SK-N-MC (cell line): ENCODE data around the gene RLF.
"Not testable (repeated sequence)": the region's sequence is repeated elsewhere in the genome, so short reads cannot be mapped to it uniquely, and the experiment has no call there.

Source experiments
- DNase-seq: peaks from one replicate; pipeline ENCODE4 v3.0.0-alpha.2; 2011; ENCODE audit warnings: low read depth, low spot score
- H3K27ac ChIP-seq: fragments of 200-600 bp; sonication (generic); 2 replicates; pipeline ENCODE4 v1.5.1; 2016; ENCODE audit warnings: mixed run types
- H3K36me3 ChIP-seq: fragments of 200-600 bp; sonication (generic); 2 replicates; pipeline ENCODE4 v1.6.1; 2017; ENCODE audit warnings: antibody characterized with exemption, low read length, mixed read lengths; ENCODE audit not compliant: insufficient read depth
- H3K4me3 ChIP-seq: fragments of 200-600 bp; sonication (generic); 2 replicates; pipeline ENCODE4 v1.5.1; 2016
- H3K9ac ChIP-seq: fragments of 200-600 bp; sonication (generic); 2 replicates; pipeline ENCODE4 v1.8.0; 2017; ENCODE audit warnings: mixed run types, mixed read lengths; ENCODE audit not compliant: insufficient read length
- H3K9me3 ChIP-seq: fragments of 200-600 bp; sonication (generic); 2 replicates; pipeline ENCODE4 v1.6.1; 2017; ENCODE audit warnings: low read depth, mild to moderate bottlenecking, antibody characterized with exemption, low read length, moderate library complexity, mixed read lengths
- EZH2 ChIP-seq: fragments of 200-600 bp; sonication (generic); IDR thresholded peaks from one replicate; pipeline ENCODE4 v1.6.1; 2017; ENCODE audit warnings: antibody characterized with exemption
- FOXP2 ChIP-seq: optimal IDR thresholded peaks from 2 replicates; pipeline ENCODE3; 2011; ENCODE audit warnings: mild to moderate bottlenecking, moderate library complexity; ENCODE audit not compliant: insufficient read depth; ENCODE audit errors: extremely low read length, control extremely low read depth
- POLR2AphosphoS5 ChIP-seq: IDR thresholded peaks from 2 replicates; pipeline ENCODE4 v1.6.1; 2012; ENCODE audit warnings: mild to moderate bottlenecking, low read depth, low read length, borderline replicate concordance

RLF gene

DNA sequence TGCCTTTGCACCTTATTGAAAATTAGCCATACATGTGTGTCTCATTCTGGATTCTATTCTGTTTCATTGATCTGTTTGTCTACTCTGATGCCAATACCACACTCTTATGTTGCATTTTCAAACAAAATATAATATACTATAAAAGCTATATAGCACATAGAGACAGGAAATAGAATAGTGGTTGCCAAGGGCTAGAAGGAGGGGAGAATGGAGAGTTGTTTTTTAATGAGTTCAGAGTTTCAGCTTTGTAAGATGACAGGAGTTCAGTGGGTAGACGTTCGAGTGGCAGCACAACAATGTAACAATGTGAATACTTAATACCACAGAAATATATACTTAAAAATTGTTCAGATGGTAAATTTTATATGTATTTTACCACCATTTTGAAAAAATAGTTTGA is 17.0 kb downstream of the RLF start:
- Histone ChIP-seq H3K9ac (no peak overlapping the region), H3K36me3 (no peaks in the 10 kb centered on the region), H3K27ac (no peak overlapping the region), H3K9me3 (no peaks in the 10 kb centered on the region), H3K4me3 (no peak overlapping the region)
- TF ChIP-seq EZH2 (no peak), POLR2AphosphoS5 (no peak), FOXP2 (no peak)
- DNase-seq: no peak

DNA sequence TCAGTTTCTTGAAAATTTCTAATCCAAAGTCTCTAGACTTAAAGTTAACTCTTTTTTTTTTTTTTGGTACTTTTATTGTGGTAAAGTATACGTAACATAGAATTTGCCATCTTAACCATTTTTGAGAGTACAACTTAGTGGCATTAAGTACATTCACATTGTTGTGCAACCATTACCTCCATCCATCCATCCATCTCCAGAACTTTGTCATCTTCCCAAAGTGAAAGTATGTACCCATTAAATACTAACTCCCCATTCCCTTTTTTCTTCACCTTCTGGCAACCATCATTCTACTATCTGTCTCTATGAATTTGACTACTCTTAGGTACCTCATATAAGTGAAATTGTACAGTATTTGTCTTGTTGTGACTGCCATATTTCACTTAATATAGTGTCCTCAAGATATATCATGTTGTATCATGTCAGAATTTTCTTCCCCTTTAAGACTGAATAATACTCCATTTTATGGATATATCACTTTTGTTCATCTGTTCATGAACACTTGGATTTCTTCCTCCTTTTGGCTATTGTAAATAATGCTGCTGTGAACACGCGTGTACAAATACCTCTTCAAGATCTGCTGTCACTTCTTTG is 18.4 kb downstream of the RLF start:
- TF ChIP-seq POLR2AphosphoS5: no peak
- no peak for TF ChIP-seq FOXP2
- TF ChIP-seq EZH2: no peak
- Histone ChIP-seq H3K9me3 (no peaks in the 10 kb centered on the region), H3K27ac (no peak overlapping the region), H3K36me3 (no peaks in the 10 kb centered on the region), H3K9ac (no peak overlapping the region), H3K4me3 (no peak overlapping the region)
- DNase-seq: no peak

DNA sequence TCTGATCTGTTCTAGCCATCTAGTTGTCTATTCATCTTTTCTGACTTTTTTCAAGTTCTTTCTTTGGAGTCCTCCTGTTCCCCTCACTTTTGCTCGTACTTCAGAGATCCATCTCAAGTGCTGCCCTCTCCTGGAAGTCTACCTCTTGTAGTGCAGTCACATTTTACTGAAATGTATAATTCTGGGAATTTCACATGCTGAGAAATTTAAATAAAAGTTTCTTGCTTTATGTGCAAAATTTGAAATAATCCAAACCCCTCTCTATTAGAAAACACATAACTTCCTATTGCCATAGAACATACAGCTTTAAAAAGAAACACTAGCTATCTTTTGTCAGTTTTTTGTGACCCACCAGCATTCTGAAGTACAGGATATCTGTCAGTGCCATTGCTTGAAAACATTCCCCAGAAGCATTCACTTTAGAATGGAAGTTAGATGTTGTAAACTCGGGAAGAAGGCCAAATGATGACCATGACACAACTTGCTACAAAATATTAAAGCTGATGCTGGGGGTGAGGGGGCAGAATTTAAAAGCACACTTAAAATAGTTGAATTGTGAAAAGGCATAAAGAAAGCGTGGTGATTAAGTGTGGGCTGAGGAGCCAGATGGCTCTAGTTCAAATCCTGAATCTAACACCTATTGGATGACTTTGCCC is 22.0 kb downstream of the RLF start:
- Histone ChIP-seq H3K4me3 (no peak overlapping the region), H3K9me3 (no peaks in the 10 kb centered on the region), H3K36me3 (no peaks in the 10 kb centered on the region), H3K9ac (no peak overlapping the region), H3K27ac (no peak overlapping the region)
- TF ChIP-seq FOXP2: no peak
- no peak for TF ChIP-seq POLR2AphosphoS5
- no peak for TF ChIP-seq EZH2
- DNase-seq: no peak

DNA sequence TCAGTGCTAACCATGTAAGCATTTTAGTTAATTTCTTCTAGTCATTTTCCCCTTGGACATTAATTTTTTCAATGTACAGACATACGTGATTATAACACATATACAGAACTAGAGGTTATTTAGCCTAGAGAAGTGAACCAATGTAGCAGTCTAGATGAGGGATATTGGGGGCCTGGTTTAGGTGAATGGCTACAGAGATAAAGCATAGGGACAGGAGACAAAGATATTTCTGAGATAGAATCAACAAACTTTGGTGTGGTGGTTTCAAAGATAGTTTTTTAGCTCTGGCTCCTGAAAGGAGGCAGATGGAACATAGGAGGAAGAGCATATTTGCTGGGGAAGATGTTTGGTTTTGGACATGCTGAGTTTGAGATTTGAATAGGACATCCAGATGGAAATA is 23.0 kb downstream of the RLF start:
- no peak overlapping the region for H3K4me3 ChIP-seq
- H3K9ac ChIP-seq: no peak overlapping the region
- no peak for DNase-seq
- TF ChIP-seq EZH2 (no peak), POLR2AphosphoS5 (no peak), FOXP2 (no peak)
- peaks cover 3% of the 10 kb centered on the region; the same call in 1 of the 2 replicates for H3K36me3 ChIP-seq
- no peak overlapping the region for H3K27ac ChIP-seq
- no peaks in the 10 kb centered on the region for H3K9me3 ChIP-seq

DNA sequence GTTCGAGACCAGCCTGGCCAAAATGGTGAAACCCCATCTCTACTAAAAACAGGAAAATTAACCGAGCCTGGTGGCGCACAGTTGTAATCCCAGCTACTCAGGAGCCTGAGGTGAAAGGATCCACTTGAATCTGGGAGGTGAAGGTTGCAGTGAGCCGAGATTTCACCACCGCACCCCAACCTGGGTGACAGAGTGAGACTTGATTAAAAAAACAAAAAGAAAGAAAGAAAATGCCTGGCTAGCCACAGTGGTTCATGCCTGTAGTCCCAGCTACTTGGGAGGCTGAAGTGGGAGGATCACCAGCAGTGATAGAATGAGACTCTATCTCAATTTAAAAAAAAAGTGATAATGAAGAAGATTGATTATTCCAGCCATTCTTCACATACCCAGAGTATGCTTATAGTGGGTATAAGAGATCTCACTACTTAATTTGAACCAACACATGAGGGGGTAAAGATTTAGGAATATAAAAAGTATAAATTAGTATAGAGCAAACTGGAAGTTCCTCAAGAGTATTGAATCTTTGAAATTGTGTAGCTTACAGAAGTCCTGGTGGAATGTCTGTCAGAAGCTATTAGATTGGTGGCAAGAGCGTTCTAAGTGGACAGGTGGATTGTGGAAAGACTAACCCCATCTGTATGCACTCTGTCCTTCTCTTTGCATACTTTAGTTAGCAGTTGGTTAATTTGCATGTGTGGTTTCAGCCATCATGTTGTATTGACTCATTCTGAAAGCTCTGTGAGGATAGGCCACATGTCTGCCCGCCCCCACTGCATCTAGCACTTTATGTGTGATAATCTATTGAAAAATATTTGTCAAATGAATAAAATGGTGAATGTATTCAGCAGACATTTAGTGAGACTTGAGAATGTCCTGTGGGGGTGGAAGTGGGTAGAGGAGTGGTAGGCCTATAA is 25.0 kb downstream of the RLF start:
- no peak for DNase-seq
- Histone ChIP-seq H3K36me3 (peaks cover 16% of the 10 kb centered on the region), H3K4me3 (no peak overlapping the region), H3K27ac (no peak overlapping the region), H3K9me3 (no peaks in the 10 kb centered on the region), H3K9ac (no peak overlapping the region)
- TF ChIP-seq EZH2: no peak
- TF ChIP-seq FOXP2: no peak
- no peak for TF ChIP-seq POLR2AphosphoS5

DNA sequence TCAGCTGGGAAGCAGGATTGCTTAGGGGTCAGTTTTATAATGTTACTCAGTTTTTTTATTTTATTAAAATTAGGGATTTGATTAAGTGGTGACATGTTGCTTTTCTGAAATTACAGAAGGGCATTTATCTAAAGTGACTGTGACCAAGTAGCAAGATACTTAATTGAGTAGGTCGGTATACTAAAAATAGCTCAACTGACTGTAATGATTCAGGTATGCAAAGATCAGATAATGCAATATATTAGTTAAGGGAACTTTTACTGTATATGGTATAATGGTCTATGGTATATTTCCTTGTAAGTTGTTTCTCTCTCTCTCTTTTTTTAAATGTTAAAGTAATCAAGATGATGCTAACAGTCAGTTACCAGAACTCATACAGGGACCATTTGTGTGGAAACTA is 26.2 kb downstream of the RLF start:
- TF ChIP-seq FOXP2 (no peak), POLR2AphosphoS5 (no peak), EZH2 (no peak)
- Histone ChIP-seq H3K9ac (no peak overlapping the region), H3K36me3 (peaks cover 28% of the 10 kb centered on the region), H3K4me3 (no peak overlapping the region), H3K9me3 (no peaks in the 10 kb centered on the region), H3K27ac (peak overlapping the region; percentile 51; the same call in 1 of the 2 replicates)
- no peak for DNase-seq

DNA sequence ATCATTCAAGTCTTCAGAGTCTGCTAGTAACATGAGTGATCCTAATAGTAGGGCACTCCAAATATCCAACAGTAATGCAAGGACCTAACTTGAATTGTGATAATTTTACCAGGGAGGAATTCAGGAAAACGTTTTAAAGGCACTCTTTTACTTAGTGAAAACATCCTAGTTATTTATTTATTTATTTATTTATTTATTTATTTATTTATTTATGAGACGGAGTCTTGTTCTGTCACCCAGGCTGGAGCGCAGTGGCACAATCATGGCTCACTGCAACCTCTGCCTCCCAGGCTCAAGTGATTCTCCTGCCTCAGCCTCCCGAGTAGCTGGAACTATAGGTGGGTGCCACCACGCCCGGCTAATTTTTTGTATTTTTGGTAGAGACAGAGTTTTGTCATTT is 33.5 kb downstream of the RLF start:
- H3K36me3 ChIP-seq: peaks cover 48% of the 10 kb centered on the region
- H3K9me3 ChIP-seq, DNase-seq, H3K4me3 ChIP-seq, H3K9ac ChIP-seq, H3K27ac ChIP-seq: not testable (repeated sequence)

DNA sequence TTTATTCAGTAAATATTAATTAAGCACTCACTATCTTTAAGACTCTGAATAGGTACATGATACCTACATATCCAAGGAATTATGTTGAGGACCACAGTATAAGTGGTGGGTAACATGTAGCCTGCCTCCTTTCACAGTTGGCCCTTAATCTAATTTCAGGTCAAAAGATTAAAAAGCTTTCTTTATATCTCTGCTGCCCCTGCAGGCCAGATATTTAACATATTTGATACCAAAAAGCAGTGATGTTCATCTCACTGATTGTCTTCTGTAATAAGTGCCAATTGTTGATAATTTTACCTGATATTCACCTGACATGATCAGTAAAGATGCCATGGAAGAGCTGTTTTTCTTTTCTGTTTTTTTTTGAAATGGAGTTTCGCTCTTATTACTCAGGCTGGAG is 36.5 kb downstream of the RLF start:
- Histone ChIP-seq H3K9ac (no peak overlapping the region), H3K9me3 (no peaks in the 10 kb centered on the region), H3K4me3 (no peak overlapping the region), H3K27ac (no peak overlapping the region), H3K36me3 (peaks cover 25% of the 10 kb centered on the region)
- DNase-seq: no peak
- TF ChIP-seq POLR2AphosphoS5: no peak

DNA sequence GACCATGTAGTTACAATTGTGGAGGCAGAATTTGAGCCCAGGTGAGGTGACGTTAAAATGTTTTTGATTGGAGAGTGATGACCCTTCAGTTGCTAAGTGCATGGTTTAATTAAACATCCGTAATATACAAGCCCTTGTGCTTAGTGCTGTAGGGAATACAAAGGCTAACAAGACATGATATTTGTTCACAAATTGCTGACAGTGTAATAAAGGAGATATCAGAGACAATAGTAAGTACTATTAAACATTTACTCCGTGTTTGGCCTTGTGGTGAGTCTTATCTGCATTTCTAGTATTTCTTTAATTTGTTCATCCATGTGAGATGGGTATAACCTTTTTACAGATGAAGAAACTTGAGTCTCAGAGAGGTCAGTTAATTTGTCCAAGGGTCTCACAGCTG is 37.9 kb downstream of the RLF start:
- H3K36me3 ChIP-seq: peaks cover 25% of the 10 kb centered on the region
- no peak for TF ChIP-seq EZH2
- no peak for TF ChIP-seq POLR2AphosphoS5
- no peak for TF ChIP-seq FOXP2
- no peaks in the 10 kb centered on the region for H3K9me3 ChIP-seq
- H3K4me3 ChIP-seq: no peak overlapping the region
- H3K9ac ChIP-seq: no peak overlapping the region
- no peak overlapping the region for H3K27ac ChIP-seq
- DNase-seq: no peak
